Measurements from ENCODE around the gene ALKBH3. TPM values are rescaled to one million over a fixed set of nuclear protein-coding genes. Genes with fewer than 3 reads are reported as not detected.

ALKBH3 gene
- total RNA-seq (2014; rRNA removed; shearing (Covaris generic); ENCODE audit: low replicate concordance) = 59.3 and 129 TPM in 2 replicates

DNA sequence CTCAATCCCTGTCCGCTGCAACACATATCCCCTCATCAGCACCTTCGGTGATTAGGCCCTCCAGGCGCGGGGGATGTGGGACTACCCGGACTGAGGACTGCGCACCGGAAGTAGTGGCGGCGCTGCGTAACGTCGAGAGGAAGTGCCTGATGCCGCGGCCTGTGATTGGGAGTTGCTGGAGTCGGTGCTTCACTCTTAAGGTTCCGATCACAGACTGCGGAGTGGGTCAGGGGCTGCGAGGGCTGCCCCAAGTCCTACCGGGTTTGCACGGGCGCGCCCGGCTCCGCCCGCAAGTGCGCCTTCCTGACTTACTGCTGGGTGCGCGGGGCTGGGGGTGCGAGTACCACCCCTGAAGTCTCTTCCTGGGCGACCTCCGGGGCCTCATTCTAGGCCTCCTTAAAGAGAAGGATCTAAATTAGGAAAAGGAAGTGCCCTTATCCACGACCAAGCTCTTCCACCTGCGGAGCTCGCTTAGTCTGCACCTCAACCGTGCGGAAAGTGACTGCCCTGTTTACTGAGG, at the start of gene ALKBH3:
Gene ALKBH3, plus strand, starts transcription at position 192 of the 520 bp plus-strand sequence. CDS start 1,822 bp downstream, outside the sequence.
- Histone ChIP-seq H3K9me3 (no peaks in the 10 kb centered on the region), H3K27me3 (no peaks in the 10 kb centered on the region), H3K4me3 (peak within 1 kb of the TSS; percentile 97), H3K36me3 (peaks cover 2% of the 10 kb centered on the region; the same call in 1 of the 2 replicates)
- peak; percentile 93 for DNase-seq

GRCh38 chr11:43830928-43831440, 49.6 kb upstream of the ALKBH3 start:
- Histone ChIP-seq H3K27me3 (no peaks in the 10 kb centered on the region), H3K4me3 (peak overlapping the region; percentile 23), H3K9me3 (no peaks in the 10 kb centered on the region), H3K36me3 (no peaks in the 10 kb centered on the region; the same call in 1 of the 2 replicates)
- DNase-seq = peak; percentile 93

DNA sequence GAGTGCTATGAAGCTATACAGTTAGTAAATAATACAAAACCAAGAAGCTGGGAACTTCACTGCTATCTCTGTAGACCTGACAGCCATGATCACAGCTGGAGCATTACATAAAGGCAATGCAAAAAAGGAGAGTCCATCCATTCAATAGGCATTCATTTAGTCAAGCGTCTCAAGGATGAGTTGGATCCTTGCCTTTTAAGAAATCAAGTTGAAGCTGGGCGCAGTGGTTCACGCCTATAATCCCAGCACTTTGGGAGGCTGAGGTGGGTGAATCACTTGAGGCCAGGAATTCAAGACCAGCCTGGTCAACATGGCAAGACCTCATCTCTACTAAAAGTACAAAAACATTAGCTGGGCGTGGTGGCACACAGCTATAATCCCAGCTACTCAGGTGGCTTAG, 48.1 kb upstream of the ALKBH3 start:
- no peak for DNase-seq
- H3K27me3 ChIP-seq = no peaks in the 10 kb centered on the region
- H3K9me3 ChIP-seq = no peaks in the 10 kb centered on the region
- H3K36me3 ChIP-seq = no peaks in the 10 kb centered on the region; the same call in 1 of the 2 replicates
- H3K4me3 ChIP-seq = no peak overlapping the region

DNA sequence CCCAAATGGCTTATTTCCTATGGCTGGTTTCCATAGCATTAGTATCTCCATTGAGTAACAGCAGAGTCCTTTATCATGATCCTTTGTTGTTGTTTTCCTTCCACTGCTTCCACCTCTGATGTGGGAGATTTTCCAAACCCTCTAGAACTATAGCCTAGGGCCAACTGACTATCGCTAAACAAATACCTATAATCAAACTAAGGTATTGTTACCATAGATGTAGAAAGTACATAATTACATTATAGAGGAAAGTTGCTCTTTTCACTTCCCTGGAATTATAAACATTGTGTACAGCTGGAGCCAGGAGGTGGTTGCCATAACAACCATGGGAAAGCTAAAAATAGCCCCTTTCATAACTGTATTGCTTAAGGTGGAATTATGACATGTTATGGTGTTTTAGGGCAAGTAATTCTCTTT, 47.0 kb upstream of the ALKBH3 start:
- no peaks in the 10 kb centered on the region for H3K27me3 ChIP-seq
- H3K9me3 ChIP-seq = no peaks in the 10 kb centered on the region
- no peaks in the 10 kb centered on the region; the same call in 1 of the 2 replicates for H3K36me3 ChIP-seq
- no peak for DNase-seq
- H3K4me3 ChIP-seq = no peak overlapping the region

DNA sequence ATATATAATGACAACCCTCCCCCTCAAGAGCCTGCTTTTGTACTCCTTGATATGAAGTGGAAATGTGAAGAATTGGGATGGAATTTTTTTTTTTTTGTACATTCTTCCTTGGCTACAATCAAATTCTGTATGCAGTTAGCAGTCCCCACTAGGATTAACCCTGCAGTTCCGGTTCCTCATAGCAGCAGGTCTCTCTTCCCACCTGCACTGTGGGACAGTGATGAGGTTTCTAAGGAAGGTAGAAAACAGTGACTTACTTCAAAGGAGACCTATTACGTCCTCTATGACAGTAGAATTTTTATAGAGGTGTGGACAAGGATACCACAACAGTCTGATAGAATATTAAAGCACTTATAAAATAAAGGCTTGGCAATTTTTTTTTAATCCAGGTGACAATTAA, 46.3 kb upstream of the ALKBH3 start:
- Histone ChIP-seq H3K36me3 (peaks cover 5% of the 10 kb centered on the region), H3K27me3 (no peaks in the 10 kb centered on the region), H3K9me3 (no peaks in the 10 kb centered on the region), H3K4me3 (no peak overlapping the region)
- no peak for DNase-seq

DNA sequence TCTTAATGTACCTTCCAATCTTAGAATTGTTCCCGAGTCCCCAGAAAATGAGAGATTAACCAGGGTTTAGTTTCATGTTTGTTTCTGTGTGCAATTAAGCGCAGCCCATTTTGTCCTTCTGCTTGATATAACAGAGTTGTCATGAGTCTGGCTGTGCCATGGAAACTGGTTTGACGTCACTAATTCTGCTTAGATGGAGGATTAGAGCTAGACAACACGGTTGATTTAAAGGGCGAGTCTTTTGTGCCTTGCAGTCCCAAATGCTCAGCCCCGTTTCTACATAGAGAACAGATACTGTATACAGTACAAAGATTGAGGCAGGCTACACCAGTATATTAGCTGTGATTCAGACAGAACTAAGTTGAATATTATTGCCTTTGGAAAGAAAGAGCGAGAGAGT, 45.5 kb upstream of the ALKBH3 start:
- H3K27me3 ChIP-seq = no peaks in the 10 kb centered on the region
- no peak for DNase-seq
- H3K36me3 ChIP-seq = peaks cover 10% of the 10 kb centered on the region
- H3K9me3 ChIP-seq = no peaks in the 10 kb centered on the region
- H3K4me3 ChIP-seq = no peak overlapping the region

- DNase-seq = no peak
- Histone ChIP-seq H3K9me3 (no peaks in the 10 kb centered on the region), H3K4me3 (no peak overlapping the region), H3K36me3 (peaks cover 23% of the 10 kb centered on the region), H3K27me3 (no peaks in the 10 kb centered on the region)
Observed at GRCh38 chr11:43837879-43838278, 42.8 kb upstream of the ALKBH3 start.

DNA sequence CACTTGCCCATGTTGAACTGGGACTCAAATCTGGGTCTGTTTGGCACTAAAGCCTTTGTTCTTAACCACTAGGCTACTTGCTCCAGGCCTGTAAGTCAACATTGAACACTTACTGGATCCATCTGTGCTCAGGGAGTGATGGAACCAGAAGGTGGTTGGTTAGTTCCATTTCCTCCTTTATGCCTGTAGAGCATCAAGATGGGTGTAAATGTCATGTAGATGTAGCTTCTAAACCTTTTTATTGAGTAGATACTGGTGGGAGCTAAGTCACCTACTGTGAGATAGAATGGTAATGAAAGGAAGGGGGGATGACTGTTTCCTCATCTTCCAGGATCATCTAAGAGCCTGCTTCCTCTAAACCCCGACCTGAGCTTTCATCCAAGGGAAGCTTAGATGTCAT, 38.6 kb upstream of the ALKBH3 start:
- no peak for DNase-seq
- Histone ChIP-seq H3K9me3 (no peaks in the 10 kb centered on the region), H3K27me3 (no peaks in the 10 kb centered on the region), H3K4me3 (no peak overlapping the region), H3K36me3 (peaks cover 31% of the 10 kb centered on the region)

DNA sequence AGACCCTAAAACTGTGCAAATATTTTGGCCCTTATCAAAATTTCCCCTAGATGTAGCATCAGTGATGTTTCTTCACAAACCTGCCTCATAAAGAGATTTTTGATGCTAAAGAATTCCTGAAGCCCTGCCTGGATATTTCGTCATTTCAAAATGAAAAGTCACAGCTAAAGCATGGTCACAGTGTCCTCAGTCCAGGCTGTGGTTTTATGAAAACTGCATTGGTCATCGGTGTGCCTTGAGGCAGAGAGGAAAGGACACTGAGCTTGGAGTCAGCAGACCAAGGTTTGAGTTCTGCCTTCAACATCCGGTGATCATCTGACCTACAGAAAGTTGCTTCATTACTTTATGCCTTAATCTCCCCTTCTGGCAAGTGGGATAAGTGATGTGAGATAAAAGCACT, 34.8 kb upstream of the ALKBH3 start:
- H3K9me3 ChIP-seq = no peaks in the 10 kb centered on the region
- DNase-seq = no peak
- H3K4me3 ChIP-seq = no peak overlapping the region
- H3K27me3 ChIP-seq = no peaks in the 10 kb centered on the region
- peaks cover 19% of the 10 kb centered on the region for H3K36me3 ChIP-seq

GRCh38 chr11:43852057-43852636, 28.5 kb upstream of the ALKBH3 start:
- H3K36me3 ChIP-seq = peaks cover 15% of the 10 kb centered on the region
- no peaks in the 10 kb centered on the region for H3K9me3 ChIP-seq
- no peak overlapping the region for H3K4me3 ChIP-seq
- no peaks in the 10 kb centered on the region for H3K27me3 ChIP-seq
- peak; percentile 32 for DNase-seq

- H3K9me3 ChIP-seq = no peaks in the 10 kb centered on the region
- peaks cover 15% of the 10 kb centered on the region for H3K36me3 ChIP-seq
- no peak overlapping the region for H3K4me3 ChIP-seq
- DNase-seq = no peak
- H3K27me3 ChIP-seq = no peaks in the 10 kb centered on the region
Observed at GRCh38 chr11:43853781-43854180, 26.9 kb upstream of the ALKBH3 start.

DNA sequence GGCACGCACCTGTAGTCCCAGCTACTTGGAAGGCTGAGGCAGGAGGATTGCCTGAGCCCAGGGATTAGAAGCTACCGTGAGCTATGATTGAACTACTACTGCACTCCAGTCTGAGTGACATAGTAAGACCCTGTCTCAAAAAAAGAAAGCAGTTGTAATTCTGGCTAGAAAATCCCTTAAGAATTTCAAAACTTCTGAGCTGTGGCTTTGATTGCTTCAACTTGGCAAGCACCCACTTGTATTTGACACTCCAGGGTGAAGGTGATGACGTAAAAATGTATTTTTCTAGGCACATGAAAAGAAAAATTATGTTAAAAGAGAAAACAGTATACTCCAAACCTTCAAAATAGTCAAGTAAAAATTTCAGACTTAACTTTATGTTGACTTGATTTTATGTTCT, 23.6 kb upstream of the ALKBH3 start:
- no peaks in the 10 kb centered on the region for H3K27me3 ChIP-seq
- DNase-seq = no peak
- peaks cover 8% of the 10 kb centered on the region for H3K9me3 ChIP-seq
- peaks cover 19% of the 10 kb centered on the region for H3K36me3 ChIP-seq
- no peak overlapping the region for H3K4me3 ChIP-seq

GRCh38 chr11:43861141-43861540, 19.5 kb upstream of the ALKBH3 start:
- Histone ChIP-seq H3K27me3 (no peaks in the 10 kb centered on the region), H3K4me3 (no peak overlapping the region)

DNA sequence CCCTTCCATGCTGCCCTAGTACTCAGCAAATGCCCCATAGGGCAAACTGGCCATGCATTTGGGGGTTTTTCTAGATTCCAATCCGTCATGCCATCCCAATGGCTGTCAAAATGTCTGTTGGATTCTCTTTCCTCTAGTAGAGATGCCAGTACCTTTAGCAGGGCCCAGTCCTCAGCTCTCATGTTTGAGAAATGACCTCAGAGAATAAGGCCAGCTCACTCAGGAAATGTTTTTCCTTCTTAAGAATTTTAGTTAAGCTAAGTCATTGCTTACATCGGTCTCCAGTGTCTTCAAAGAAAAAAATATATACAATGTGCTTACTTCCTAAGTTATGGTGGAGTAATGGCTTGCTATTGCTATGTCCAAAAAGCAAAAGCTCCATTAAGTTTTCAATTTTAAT, 14.1 kb upstream of the ALKBH3 start:
- no peaks in the 10 kb centered on the region for H3K9me3 ChIP-seq
- H3K4me3 ChIP-seq = no peak overlapping the region
- peaks cover 5% of the 10 kb centered on the region; the same call in 1 of the 2 replicates for H3K27me3 ChIP-seq
- DNase-seq = no peak
- H3K36me3 ChIP-seq = no peaks in the 10 kb centered on the region

More at GRCh38 chr11:43861141-43861540, 19.5 kb upstream of the ALKBH3 start:
- peaks cover 6% of the 10 kb centered on the region; the same call in 1 of the 2 replicates for H3K36me3 ChIP-seq
- H3K9me3 ChIP-seq = peaks cover 8% of the 10 kb centered on the region
- DNase-seq = no peak

GRCh38 chr11:43866969-43867368, 13.7 kb upstream of the ALKBH3 start:
- DNase-seq = no peak
- Histone ChIP-seq H3K27me3 (peaks cover 5% of the 10 kb centered on the region; the same call in 1 of the 2 replicates), H3K4me3 (no peak overlapping the region), H3K9me3 (no peaks in the 10 kb centered on the region), H3K36me3 (no peaks in the 10 kb centered on the region)

DNA sequence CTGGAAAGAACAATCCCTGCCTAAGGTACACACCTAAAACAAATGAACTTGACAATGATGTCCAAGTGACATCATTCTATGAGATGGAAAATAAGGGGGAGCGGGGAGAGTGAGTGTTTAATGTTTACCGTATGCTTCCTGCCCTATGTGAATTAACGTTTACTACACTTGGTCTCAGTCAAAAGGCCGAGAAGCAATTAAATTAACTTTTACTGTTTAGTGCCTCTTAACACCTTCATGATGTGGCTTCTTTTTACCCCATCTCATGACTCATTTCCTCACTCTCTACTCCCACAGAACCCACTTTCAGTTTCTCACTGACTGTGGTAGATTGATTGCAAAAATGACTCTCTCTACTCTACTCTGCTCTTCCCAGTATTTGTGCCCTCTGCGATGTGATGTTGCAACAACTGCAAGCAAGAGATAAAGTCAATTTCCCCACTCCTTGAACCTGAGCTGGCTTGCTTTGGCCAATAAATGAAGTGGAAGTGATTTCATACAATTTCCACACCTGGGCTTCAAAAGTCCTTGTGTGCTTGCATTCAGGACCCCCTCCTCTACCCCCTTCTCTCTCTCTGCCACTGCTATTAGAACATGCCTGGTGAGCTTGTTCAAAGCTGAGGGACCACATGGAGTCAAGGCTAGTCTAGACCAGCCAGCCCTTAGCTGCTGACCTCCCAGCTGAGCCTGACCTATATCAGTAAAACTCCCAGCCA, 11.6 kb upstream of the ALKBH3 start:
- DNase-seq = no peak
- Histone ChIP-seq H3K9me3 (no peaks in the 10 kb centered on the region), H3K4me3 (no peak overlapping the region), H3K36me3 (no peaks in the 10 kb centered on the region), H3K27me3 (peaks cover 10% of the 10 kb centered on the region; the same call in 1 of the 2 replicates)

GRCh38 chr11:43871051-43871450, 9.6 kb upstream of the ALKBH3 start:
- no peaks in the 10 kb centered on the region for H3K9me3 ChIP-seq
- no peak for DNase-seq
- H3K36me3 ChIP-seq = no peaks in the 10 kb centered on the region
- H3K27me3 ChIP-seq = peaks cover 13% of the 10 kb centered on the region; the same call in 1 of the 2 replicates
- H3K4me3 ChIP-seq = no peak overlapping the region
